Stomach (tissue), 9 donors: Measurements from ENCODE around the gene COX7A2. TPM values are rescaled to one million over a fixed set of nuclear protein-coding genes. Genes with fewer than 3 reads are reported as not detected.

ENCODE experiments used
- DNase-seq, 2 donors: peaks; one replicate each; pipeline versions ENCODE4 v3.0.0 to v3.0.0-alpha.2; 2013 to 2019
- H3K27ac ChIP-seq, 5 donors: fragments of 200-600 bp in 4 of 5; sonication (generic) in 4 of 5; one replicate each; pipeline ENCODE4 v1.5.1; 2013 to 2019; ENCODE audit warnings: mild to moderate bottlenecking in 1 of 5, moderate library complexity in 1 of 5
- H3K27me3 ChIP-seq, 3 donors: fragments of 200-600 bp; sonication (generic); one replicate each; pipeline ENCODE4 v1.5.1; 2017 to 2019; ENCODE audit warnings: mixed run types in 1 of 3
- H3K36me3 ChIP-seq, 4 donors: fragments of 200-600 bp; sonication (generic); 1 replicate in 3 of 4; 2 replicates in 1 of 4; pipeline ENCODE4 v1.5.1; 2016 to 2019
- H3K4me1 ChIP-seq, 4 donors: fragments of 200-600 bp; sonication (generic); one replicate each; pipeline ENCODE4 v1.5.1; 2016 to 2019
- H3K4me3 ChIP-seq, 4 donors: fragments of 200-600 bp; sonication (generic) in 3 of 4; one replicate each; pipeline ENCODE4 v1.5.1; 2016 to 2019; ENCODE audit warnings: mild to moderate bottlenecking in 1 of 4
- H3K9me3 ChIP-seq, 4 donors: fragments of 200-600 bp; sonication (generic); one replicate each; pipeline ENCODE4 v1.5.1; 2016 to 2019
- CTCF ChIP-seq, 7 experiments: fragments of 450-650 bp in 4 of 7; fragments of 200-600 bp in 3 of 7; sonication (generic) in 3 of 7; IDR thresholded peaks; one replicate each; pipeline ENCODE4 v1.5.1; 2016 to 2019; ENCODE audit warnings: antibody characterized with exemption in 7 of 7, control low read depth in 2 of 7, mild to moderate bottlenecking in 1 of 7
- EP300 ChIP-seq: sonication (generic); formaldehyde crosslinking; IDR thresholded peaks from one replicate; pipeline ENCODE4 v1.6.1; 2017; ENCODE audit warnings: antibody characterized with exemption
- POLR2A ChIP-seq, 4 donors: fragments of 450-650 bp; IDR thresholded peaks; one replicate each; pipeline ENCODE4 v1.6.1; 2016; ENCODE audit warnings: antibody characterized with exemption in 4 of 4, control low read depth in 2 of 4, mild to moderate bottlenecking in 1 of 4, moderate library complexity in 1 of 4
- POLR2AphosphoS5 ChIP-seq, 3 donors: sonication (generic); formaldehyde crosslinking; IDR thresholded peaks; one replicate each; pipeline ENCODE4 v1.6.1; 2016; ENCODE audit warnings: antibody characterized with exemption in 3 of 3
- WGBS, 5 donors: extraction: QIAGEN DNeasy Blood & Tissue Kit in 3 of 5; methylation state at CpG; one replicate each; pipeline versions ENCODE4 v1.1.5 to v1.1.7; 2013 to 2018; 5-methylcytosine and 5-hydroxymethylcytosine counted together
- intact Hi-C: fragments of 100-400 bp; cut with DNase I; formaldehyde crosslinking; loops from one replicate; pipeline ENCODE4 v1.15.1; 2023; ENCODE audit warnings: low total_unique reads
- polyA plus RNA-seq, 3 donors: library from polyadenylated mRNA; stranded (reverse); fragments of 200-250 nt; gene quantifications; one replicate each; pipeline ENCODE4 v1.2.3, GENCODE V29; 2013
- total RNA-seq, 5 donors: library from RNA; depleted of rRNA; stranded (reverse); fragments of >200 nt; gene quantifications; one replicate each; pipeline versions ENCODE4 v1.1.0 to v1.2.3, GENCODE V29; 2014 to 2016
- donor health status: healthy with polysubstance abuse.
- donor health status: Bipolar disorder and iron deficiency.
- donor health status: healthy.

The COX7A2 gene
- total and polyA plus RNA-seq, 8 donors: 27.8 to 1,513 (median 406) TPM

GRCh38 chr6:75219263-75219662 is 24.3 kb downstream of the COX7A2 start:
- H3K27ac ChIP-seq: no peak overlapping the region
- 71 to 85% (median 79%) methylated on average over 3 of the region's 3 CpGs for WGBS, 5 donors
- TF ChIP-seq EP300 (no peak), POLR2A (IDR thresholded peaks at IDR 0.05) (no peak), POLR2AphosphoS5 (IDR thresholded peaks at IDR 0.05) (no peak), CTCF (IDR thresholded peaks at IDR 0.05) (no peak)
- no peak for DNase-seq
- peaks cover 0 to 2% (median 0%) of the 10 kb centered on the region in 3 donors for H3K27me3 ChIP-seq
- no peaks in the 10 kb centered on the region for H3K36me3 ChIP-seq
- H3K4me3 ChIP-seq: no peak overlapping the region
- H3K9me3 ChIP-seq: no peaks in the 10 kb centered on the region
- peaks cover 0 to 12% (median 3%) of the 10 kb centered on the region in 4 donors for H3K4me1 ChIP-seq
- intact Hi-C loops: loop anchor here (10.0 kb wide), 1 partner anchor 1364 kb away; no protein-coding TSS in a partner anchor

- Histone ChIP-seq H3K4me1 (peaks cover 0 to 12% (median 3%) of the 10 kb centered on the region in 4 donors), H3K27ac (no peak overlapping the region), H3K4me3 (no peak overlapping the region), H3K27me3 (peaks cover 0 to 2% (median 0%) of the 10 kb centered on the region in 3 donors), H3K36me3 (no peaks in the 10 kb centered on the region), H3K9me3 (no peaks in the 10 kb centered on the region)
- TF ChIP-seq CTCF (IDR thresholded peaks at IDR 0.05): no peak
- TF ChIP-seq POLR2A (IDR thresholded peaks at IDR 0.05): no peak
- no peak for TF ChIP-seq EP300
- TF ChIP-seq POLR2AphosphoS5 (IDR thresholded peaks at IDR 0.05): no peak
- WGBS, 5 donors: 6 to 17% (median 9%) methylated on average over 4 of the region's 4 CpGs
- intact Hi-C loops: loop anchor here (10.0 kb wide), 1 partner anchor 1362 kb away; no protein-coding TSS in a partner anchor
- peak in 1 of 2 donors; percentile 65 for DNase-seq
These were observed 26.4 kb downstream of the COX7A2 start for GRCh38 chr6:75217193-75217592.

- Histone ChIP-seq H3K4me1 (peaks cover 0 to 11% (median 5%) of the 10 kb centered on the region in 4 donors), H3K27ac (no peak overlapping the region), H3K9me3 (no peaks in the 10 kb centered on the region), H3K36me3 (no peaks in the 10 kb centered on the region), H3K27me3 (peaks cover 0 to 2% (median 0%) of the 10 kb centered on the region in 3 donors), H3K4me3 (no peak overlapping the region)
- no peak for DNase-seq
- intact Hi-C loops: loop anchor here (10.0 kb wide), 1 partner anchor 1360 kb away; no protein-coding TSS in a partner anchor
- TF ChIP-seq POLR2AphosphoS5 (IDR thresholded peaks at IDR 0.05) (no peak), EP300 (no peak), CTCF (IDR thresholded peaks at IDR 0.05) (no peak), POLR2A (IDR thresholded peaks at IDR 0.05) (no peak)
- WGBS, 5 donors: 68 to 79% (median 69%) methylated on average over 4 of the region's 4 CpGs
These were observed 28.3 kb downstream of the COX7A2 start for GRCh38 chr6:75215291-75215690.

GRCh38 chr6:75213732-75214131 is 29.9 kb downstream of the COX7A2 start:
- no peak overlapping the region for H3K27ac ChIP-seq
- H3K9me3 ChIP-seq: no peaks in the 10 kb centered on the region
- H3K27me3 ChIP-seq: peaks cover 0 to 4% (median 1%) of the 10 kb centered on the region in 3 donors
- intact Hi-C loops: loop anchor here (5.0 to 10.0 kb wide), 2 partner anchors 1359 to 1476 kb away; no protein-coding TSS in a partner anchor
- H3K36me3 ChIP-seq: no peaks in the 10 kb centered on the region
- 67 to 81% (median 74%) methylated on average over 2 of the region's 2 CpGs for WGBS, 5 donors
- H3K4me3 ChIP-seq: no peak overlapping the region
- no peak for DNase-seq
- TF ChIP-seq CTCF (IDR thresholded peaks at IDR 0.05): no peak
- TF ChIP-seq POLR2AphosphoS5 (IDR thresholded peaks at IDR 0.05): no peak
- no peak for TF ChIP-seq EP300
- no peak for TF ChIP-seq POLR2A (IDR thresholded peaks at IDR 0.05)
- H3K4me1 ChIP-seq: peaks cover 2 to 17% (median 9%) of the 10 kb centered on the region in 4 donors
